ENCODE data around the gene GRAMD2A. TPM values are rescaled to one million over a fixed set of nuclear protein-coding genes. Genes with fewer than 3 reads are reported as not detected.

The GRAMD2A gene
- total RNA-seq, 2 donors from 2014 or later: 2.3 to 3.3 TPM

DNA sequence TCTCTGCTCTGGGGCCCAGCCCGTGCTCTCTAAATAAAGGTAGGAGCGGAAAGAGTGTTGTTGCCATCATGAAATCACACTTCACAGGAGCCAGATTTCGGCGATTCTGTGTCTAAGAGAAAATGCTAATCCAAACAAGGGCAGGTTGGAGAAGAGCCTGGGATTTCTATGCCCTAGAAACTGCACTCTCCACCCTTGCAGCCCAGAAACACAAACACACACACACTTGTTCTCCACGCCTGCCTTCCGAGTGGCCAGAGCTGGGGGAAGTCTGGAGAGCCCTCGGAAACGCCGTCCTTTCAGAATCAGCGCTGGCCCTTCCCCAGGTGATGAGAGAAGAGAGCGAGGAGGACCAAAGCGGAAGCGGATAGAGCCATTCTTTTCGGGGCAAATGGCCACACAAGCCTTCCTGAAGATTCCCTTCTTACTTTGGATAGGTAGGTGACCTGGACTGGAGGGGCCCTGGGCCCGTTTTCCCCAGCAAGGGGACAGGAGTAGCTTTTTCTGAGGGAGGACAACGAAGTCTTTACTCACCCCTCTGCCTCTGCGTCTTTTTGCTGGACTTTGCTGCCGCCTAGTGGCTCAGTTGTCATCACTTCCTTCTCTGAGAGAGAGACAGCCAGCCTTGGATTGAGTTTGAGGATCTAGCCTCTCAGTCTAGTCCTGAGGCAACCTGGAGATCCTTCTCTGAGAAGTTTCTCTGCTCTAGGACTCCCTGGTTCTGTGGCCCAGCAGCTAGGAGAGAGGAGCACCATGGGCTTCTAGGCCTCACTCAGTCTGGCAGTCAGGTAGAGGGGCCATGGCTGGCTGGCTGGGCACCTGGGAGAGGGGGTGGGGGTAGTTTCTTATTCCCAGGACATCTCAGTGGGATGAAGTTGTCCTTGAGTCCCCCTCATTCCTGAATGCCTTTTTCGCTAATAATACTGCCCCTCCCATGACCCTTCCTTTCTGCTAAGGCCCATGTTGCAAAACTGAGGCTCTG is 41.7 kb downstream of the GRAMD2A start:
- Histone ChIP-seq H3K4me1 (no peaks in the 10 kb centered on the region), H3K27me3 (no peaks in the 10 kb centered on the region), H3K4me3 (peak overlapping the region; percentile 42), H3K9me3 (no peaks in the 10 kb centered on the region), H3K27ac (peak overlapping the region; percentile 69), H3K9ac (ENCODE audit: low read depth in 2 of 2, low read length in 2 of 2) (peak overlapping the region; percentile 64 to 93), H3K36me3 (no peaks in the 10 kb centered on the region)
- peak; percentile 95 for DNase-seq
- peak; percentile 74 for TF ChIP-seq CTCF (IDR thresholded peaks at IDR 0.05)
- intact Hi-C loops (cut with DNase I): loop anchor here (5.0 kb wide), 1 partner anchor 404 kb away; no protein-coding TSS in a partner anchor

GRCh38 chr15:72155003-72155621 is 42.5 kb downstream of the GRAMD2A start:
- intact Hi-C loops (cut with DNase I): loop anchor here (5.0 kb wide), 1 partner anchor 403 kb away; no protein-coding TSS in a partner anchor
- peak overlapping the region; percentile 69 for H3K27ac ChIP-seq
- DNase-seq: peak; percentile 86
- peak overlapping the region; percentile 64 to 93 for H3K9ac ChIP-seq (ENCODE audit: low read depth in 2 of 2, low read length in 2 of 2)
- H3K9me3 ChIP-seq: no peaks in the 10 kb centered on the region
- no peaks in the 10 kb centered on the region for H3K36me3 ChIP-seq
- no peaks in the 10 kb centered on the region for H3K27me3 ChIP-seq
- no peaks in the 10 kb centered on the region for H3K4me1 ChIP-seq
- no peak for TF ChIP-seq CTCF (IDR thresholded peaks at IDR 0.05)
- H3K4me3 ChIP-seq: peak overlapping the region; percentile 42

DNA sequence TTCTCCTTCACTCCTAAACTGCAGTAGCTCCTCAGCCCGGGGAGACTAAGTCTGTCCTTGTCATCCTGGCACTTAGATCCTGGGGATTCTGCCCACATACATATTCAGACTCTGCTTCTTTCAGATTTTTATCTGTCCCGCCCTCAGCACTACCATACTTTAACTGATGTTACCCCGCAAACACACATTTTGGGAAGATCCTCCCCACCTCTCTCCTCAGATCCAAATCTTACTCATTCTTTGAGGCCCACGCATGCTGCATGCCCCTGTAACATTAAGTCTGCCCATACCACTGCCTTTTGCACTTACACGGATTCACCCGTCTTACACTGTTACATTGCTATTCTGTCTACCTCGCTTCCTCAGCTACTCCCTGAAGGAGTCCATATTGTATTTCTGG is 43.3 kb downstream of the GRAMD2A start:
- H3K27ac ChIP-seq: no peak overlapping the region
- H3K4me1 ChIP-seq: no peaks in the 10 kb centered on the region
- H3K36me3 ChIP-seq: no peaks in the 10 kb centered on the region
- no peak for TF ChIP-seq CTCF (IDR thresholded peaks at IDR 0.05)
- intact Hi-C loops (cut with DNase I): no loop called here
- no peak for DNase-seq
- no peaks in the 10 kb centered on the region for H3K27me3 ChIP-seq
- H3K9me3 ChIP-seq: no peaks in the 10 kb centered on the region
- peak overlapping the region in 1 of 2 donors; percentile 93 for H3K9ac ChIP-seq (ENCODE audit: low read depth in 2 of 2, low read length in 2 of 2)
- no peak overlapping the region for H3K4me3 ChIP-seq

GRCh38 chr15:72153269-72154000 is 44.2 kb downstream of the GRAMD2A start:
- no peaks in the 10 kb centered on the region for H3K4me1 ChIP-seq
- intact Hi-C loops (cut with DNase I): no loop called here
- H3K9ac ChIP-seq (ENCODE audit: low read depth in 2 of 2, low read length in 2 of 2): no peak overlapping the region
- H3K27me3 ChIP-seq: no peaks in the 10 kb centered on the region
- no peak overlapping the region for H3K4me3 ChIP-seq
- no peaks in the 10 kb centered on the region for H3K9me3 ChIP-seq
- no peak overlapping the region for H3K27ac ChIP-seq
- H3K36me3 ChIP-seq: no peaks in the 10 kb centered on the region
- no peak for DNase-seq
- TF ChIP-seq CTCF (IDR thresholded peaks at IDR 0.05): no peak

GRCh38 chr15:72147418-72147817 is 50.2 kb downstream of the GRAMD2A start:
- intact Hi-C loops (cut with DNase I): no loop called here
- Histone ChIP-seq H3K36me3 (no peaks in the 10 kb centered on the region), H3K4me3 (no peak overlapping the region), H3K4me1 (no peaks in the 10 kb centered on the region), H3K27ac (no peak overlapping the region), H3K9ac (ENCODE audit: low read depth in 2 of 2, low read length in 2 of 2) (no peak overlapping the region), H3K27me3 (no peaks in the 10 kb centered on the region), H3K9me3 (no peaks in the 10 kb centered on the region)
- TF ChIP-seq CTCF (IDR thresholded peaks at IDR 0.05): no peak
- DNase-seq: no peak
